K562 (cell line): ENCODE results near the gene CAMK2B.

Source experiments
- DPF2 ChIP-seq: fragments of 450-650 bp; IDR thresholded peaks from 2 replicates; pipeline ENCODE4 v1.6.1; 2016
- TF ChIP-seq, protein P1 (sequence below): sonication (generic); formaldehyde crosslinking; IDR thresholded peaks from 2 replicates; pipeline ENCODE4 v1.4.0; 2020; ENCODE audit warnings: mild to moderate bottlenecking, missing genetic modification reagents
- TF ChIP-seq, protein P2 (sequence below): fragments of 450-650 bp; formaldehyde crosslinking; IDR thresholded peaks from 2 replicates; pipeline ENCODE4 v1.4.0; 2022; ENCODE audit warnings: missing genetic modification characterization

DNA sequence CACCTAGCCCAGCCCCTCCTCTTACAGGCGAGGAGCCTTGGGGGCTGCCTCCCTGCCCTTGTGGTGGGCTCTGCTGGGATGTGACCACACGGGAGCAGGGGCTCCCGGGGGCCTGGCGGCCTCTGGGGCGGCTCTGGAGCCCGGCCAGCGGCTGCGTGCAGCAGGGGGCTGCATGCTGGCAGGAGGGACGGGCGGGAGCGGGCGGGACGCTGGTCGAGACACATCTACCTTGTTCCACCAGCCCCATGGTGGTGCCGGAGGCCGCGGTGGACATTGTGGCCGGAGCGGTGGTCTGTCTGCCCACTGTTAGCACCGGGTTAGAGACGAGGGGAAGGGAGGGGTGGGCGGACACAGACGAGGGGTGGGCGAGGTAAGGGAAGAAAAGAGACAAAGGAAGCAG, 86.0 kb downstream of the CAMK2B start:
- TF ChIP-seq, protein P1, sequence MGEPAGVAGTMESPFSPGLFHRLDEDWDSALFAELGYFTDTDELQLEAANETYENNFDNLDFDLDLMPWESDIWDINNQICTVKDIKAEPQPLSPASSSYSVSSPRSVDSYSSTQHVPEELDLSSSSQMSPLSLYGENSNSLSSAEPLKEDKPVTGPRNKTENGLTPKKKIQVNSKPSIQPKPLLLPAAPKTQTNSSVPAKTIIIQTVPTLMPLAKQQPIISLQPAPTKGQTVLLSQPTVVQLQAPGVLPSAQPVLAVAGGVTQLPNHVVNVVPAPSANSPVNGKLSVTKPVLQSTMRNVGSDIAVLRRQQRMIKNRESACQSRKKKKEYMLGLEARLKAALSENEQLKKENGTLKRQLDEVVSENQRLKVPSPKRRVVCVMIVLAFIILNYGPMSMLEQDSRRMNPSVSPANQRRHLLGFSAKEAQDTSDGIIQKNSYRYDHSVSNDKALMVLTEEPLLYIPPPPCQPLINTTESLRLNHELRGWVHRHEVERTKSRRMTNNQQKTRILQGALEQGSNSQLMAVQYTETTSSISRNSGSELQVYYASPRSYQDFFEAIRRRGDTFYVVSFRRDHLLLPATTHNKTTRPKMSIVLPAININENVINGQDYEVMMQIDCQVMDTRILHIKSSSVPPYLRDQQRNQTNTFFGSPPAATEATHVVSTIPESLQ (CRISPR knock-in tag), result no peak
- no peak for TF ChIP-seq DPF2
- TF ChIP-seq, protein P2, sequence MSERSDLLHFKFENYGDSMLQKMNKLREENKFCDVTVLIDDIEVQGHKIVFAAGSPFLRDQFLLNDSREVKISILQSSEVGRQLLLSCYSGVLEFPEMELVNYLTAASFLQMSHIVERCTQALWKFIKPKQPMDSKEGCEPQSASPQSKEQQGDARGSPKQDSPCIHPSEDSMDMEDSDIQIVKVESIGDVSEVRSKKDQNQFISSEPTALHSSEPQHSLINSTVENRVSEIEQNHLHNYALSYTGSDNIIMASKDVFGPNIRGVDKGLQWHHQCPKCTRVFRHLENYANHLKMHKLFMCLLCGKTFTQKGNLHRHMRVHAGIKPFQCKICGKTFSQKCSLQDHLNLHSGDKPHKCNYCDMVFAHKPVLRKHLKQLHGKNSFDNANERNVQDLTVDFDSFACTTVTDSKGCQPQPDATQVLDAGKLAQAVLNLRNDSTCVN (CRISPR knock-in tag), result no peak
